Smooth muscle cell (in vitro differentiated cells): ENCODE data around the gene TNS4. TPM values are rescaled to one million over a fixed set of nuclear protein-coding genes. Genes with fewer than 3 reads are reported as not detected.

Experiments
- DNase-seq: peaks from one replicate; lab custom pipeline; 2025; ENCODE audit not compliant: unreplicated experiment; lab: John Stamatoyannopoulos, UW
- H2AFZ ChIP-seq: fragments of 200-600 bp; sonication (generic); 2 replicates; pipeline ENCODE4 v1.6.0; 2016; ENCODE audit warnings: antibody characterized with exemption, low read depth, mild to moderate bottlenecking
- H3F3A ChIP-seq: fragments of 200-600 bp; sonication (generic); 2 replicates; pipeline ENCODE4 v1.6.0; 2017; ENCODE audit warnings: antibody characterized with exemption, low read depth
- H3K27ac ChIP-seq: fragments of 200-600 bp; sonication (generic); 2 replicates; pipeline ENCODE4 v1.5.1; 2016; ENCODE audit warnings: low read depth, mild to moderate bottlenecking
- H3K27me3 ChIP-seq: fragments of 200-600 bp; sonication (generic); 2 replicates; pipeline ENCODE4 v1.6.1; 2016; ENCODE audit warnings: low read depth, mild to moderate bottlenecking
- H3K36me3 ChIP-seq: fragments of 200-600 bp; sonication (generic); 2 replicates; pipeline ENCODE4 v1.5.1; 2016; ENCODE audit warnings: low read depth
- H3K4me1 ChIP-seq: fragments of 200-600 bp; sonication (generic); 2 replicates; pipeline ENCODE4 v1.5.1; 2016; ENCODE audit warnings: low read depth
- H3K4me2 ChIP-seq: fragments of 200-600 bp; sonication (generic); 2 replicates; pipeline ENCODE4 v1.6.0; 2016; ENCODE audit warnings: mild to moderate bottlenecking
- H3K4me3 ChIP-seq: fragments of 200-600 bp; sonication (generic); 2 replicates; pipeline ENCODE4 v1.5.1; 2016; ENCODE audit warnings: mild to moderate bottlenecking
- H3K79me2 ChIP-seq: fragments of 200-600 bp; sonication (generic); 2 replicates; pipeline ENCODE4 v1.6.0; 2016; ENCODE audit warnings: low read depth, mild to moderate bottlenecking
- H3K9ac ChIP-seq: fragments of 200-600 bp; sonication (generic); 2 replicates; pipeline ENCODE4 v1.6.0; 2016; ENCODE audit warnings: low read depth
- H3K9me3 ChIP-seq: fragments of 200-600 bp; sonication (generic); replicated peaks from 2 replicates; pipeline ENCODE4 v1.5.1; 2016; ENCODE audit warnings: low read depth
- H4K20me1 ChIP-seq: fragments of 200-600 bp; sonication (generic); 2 replicates; pipeline ENCODE4 v1.6.0; 2016; ENCODE audit warnings: low read depth
- WGBS: methylation state at CpG from one replicate; pipeline ENCODE4 v1.1.7; 2016; ENCODE audit warnings: low lambda C conversion rate; 5-methylcytosine and 5-hydroxymethylcytosine counted together
- polyA plus RNA-seq: library from polyadenylated mRNA; unstranded; fragments of >200 nt; fragmentation: Nextera tagmentation; extraction: Ambion mirVana; gene quantifications from 2 replicates; pipeline ENCODE4 v1.2.1, GENCODE V29; 2016
- total RNA-seq: library from RNA; depleted of rRNA; stranded (reverse); fragments of >200 nt; gene quantifications from 2 replicates; pipeline ENCODE4 v1.2.3, GENCODE V29; 2014
- TF ChIP-seq, protein P1 (sequence below): fragments of 200-600 bp; sonication (generic); IDR thresholded peaks from 2 replicates; pipeline ENCODE4 v1.5.1; 2017; ENCODE audit warnings: borderline replicate concordance, mild to moderate bottlenecking, antibody characterized with exemption; ENCODE audit not compliant: insufficient read depth, poor library complexity, severe bottlenecking

Gene TNS4
- total and polyA plus RNA-seq, 2 experiments from 2014 or later = 0.13 to 1.2 TPM

DNA sequence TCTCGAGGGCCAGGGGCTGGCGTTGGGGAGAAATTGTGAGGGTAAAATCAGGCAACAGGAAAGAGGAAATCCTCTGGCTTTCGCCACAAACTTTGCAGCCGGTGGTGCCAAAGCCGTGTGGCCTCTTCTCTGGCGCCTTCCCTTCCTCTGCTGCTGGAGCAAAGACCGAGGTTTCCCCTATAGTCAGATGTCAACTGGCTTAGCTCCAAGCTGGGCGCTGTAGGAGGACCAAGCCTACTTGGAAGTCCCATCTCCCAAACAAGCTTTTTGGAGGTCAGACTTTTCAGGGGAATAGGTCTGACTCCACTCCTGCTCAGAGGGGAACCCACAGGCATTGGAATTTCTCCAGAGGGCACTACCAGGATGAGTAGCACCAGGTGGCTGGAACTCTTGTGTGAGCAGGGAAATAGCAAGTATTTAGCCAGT is 53.2 kb downstream of the TNS4 start:
- no peaks in the 10 kb centered on the region for H3K36me3 ChIP-seq
- no peak overlapping the region for H3K4me2 ChIP-seq
- no peak for DNase-seq
- H4K20me1 ChIP-seq = peaks cover 68% of the 10 kb centered on the region
- H3K79me2 ChIP-seq = peaks cover 47% of the 10 kb centered on the region
- no peaks in the 10 kb centered on the region for H3F3A ChIP-seq
- H3K27ac ChIP-seq = no peak overlapping the region
- WGBS = 65% methylated on average over 8 of the region's 8 CpGs
- no peaks in the 10 kb centered on the region for H3K9me3 ChIP-seq
- TF ChIP-seq, protein P1, sequence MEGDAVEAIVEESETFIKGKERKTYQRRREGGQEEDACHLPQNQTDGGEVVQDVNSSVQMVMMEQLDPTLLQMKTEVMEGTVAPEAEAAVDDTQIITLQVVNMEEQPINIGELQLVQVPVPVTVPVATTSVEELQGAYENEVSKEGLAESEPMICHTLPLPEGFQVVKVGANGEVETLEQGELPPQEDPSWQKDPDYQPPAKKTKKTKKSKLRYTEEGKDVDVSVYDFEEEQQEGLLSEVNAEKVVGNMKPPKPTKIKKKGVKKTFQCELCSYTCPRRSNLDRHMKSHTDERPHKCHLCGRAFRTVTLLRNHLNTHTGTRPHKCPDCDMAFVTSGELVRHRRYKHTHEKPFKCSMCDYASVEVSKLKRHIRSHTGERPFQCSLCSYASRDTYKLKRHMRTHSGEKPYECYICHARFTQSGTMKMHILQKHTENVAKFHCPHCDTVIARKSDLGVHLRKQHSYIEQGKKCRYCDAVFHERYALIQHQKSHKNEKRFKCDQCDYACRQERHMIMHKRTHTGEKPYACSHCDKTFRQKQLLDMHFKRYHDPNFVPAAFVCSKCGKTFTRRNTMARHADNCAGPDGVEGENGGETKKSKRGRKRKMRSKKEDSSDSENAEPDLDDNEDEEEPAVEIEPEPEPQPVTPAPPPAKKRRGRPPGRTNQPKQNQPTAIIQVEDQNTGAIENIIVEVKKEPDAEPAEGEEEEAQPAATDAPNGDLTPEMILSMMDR = no peak
- no peak overlapping the region for H2AFZ ChIP-seq
- no peak overlapping the region for H3K4me3 ChIP-seq
- H3K9ac ChIP-seq = no peak overlapping the region
- peaks cover 18% of the 10 kb centered on the region for H3K4me1 ChIP-seq
- H3K27me3 ChIP-seq = no peaks in the 10 kb centered on the region

DNA sequence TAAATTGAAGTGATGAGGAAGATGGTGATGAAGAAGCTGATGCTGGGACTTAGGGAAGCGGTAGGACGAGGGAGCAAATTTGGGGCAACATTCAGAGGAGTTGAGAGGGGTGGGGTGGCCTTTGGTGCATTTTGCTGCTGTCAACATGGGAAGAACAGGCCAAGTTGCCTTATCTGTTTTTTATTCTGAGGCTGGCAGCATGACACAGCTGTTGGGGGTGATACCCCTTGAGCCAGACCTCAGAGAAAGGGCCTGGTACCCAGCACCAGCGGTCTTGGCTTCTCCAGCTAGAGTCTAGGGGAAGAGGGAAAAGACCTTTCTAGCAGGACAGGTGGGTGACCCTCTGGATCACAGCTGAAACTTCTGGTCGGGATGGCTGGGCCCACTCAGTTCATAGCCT is 53.6 kb downstream of the TNS4 start:
- H3K79me2 ChIP-seq = peaks cover 47% of the 10 kb centered on the region
- H3F3A ChIP-seq = no peaks in the 10 kb centered on the region
- no peaks in the 10 kb centered on the region for H3K27me3 ChIP-seq
- H3K4me1 ChIP-seq = peaks cover 18% of the 10 kb centered on the region
- no peak overlapping the region for H2AFZ ChIP-seq
- no peak overlapping the region for H3K4me3 ChIP-seq
- no peak for DNase-seq
- WGBS = 97% methylated on average over 4 of the region's 4 CpGs
- no peaks in the 10 kb centered on the region for H3K36me3 ChIP-seq
- H3K9me3 ChIP-seq = no peaks in the 10 kb centered on the region
- H3K4me2 ChIP-seq = no peak overlapping the region
- peaks cover 64% of the 10 kb centered on the region for H4K20me1 ChIP-seq
- H3K9ac ChIP-seq = no peak overlapping the region
- H3K27ac ChIP-seq = no peak overlapping the region
- TF ChIP-seq, protein P1 = no peak

DNA sequence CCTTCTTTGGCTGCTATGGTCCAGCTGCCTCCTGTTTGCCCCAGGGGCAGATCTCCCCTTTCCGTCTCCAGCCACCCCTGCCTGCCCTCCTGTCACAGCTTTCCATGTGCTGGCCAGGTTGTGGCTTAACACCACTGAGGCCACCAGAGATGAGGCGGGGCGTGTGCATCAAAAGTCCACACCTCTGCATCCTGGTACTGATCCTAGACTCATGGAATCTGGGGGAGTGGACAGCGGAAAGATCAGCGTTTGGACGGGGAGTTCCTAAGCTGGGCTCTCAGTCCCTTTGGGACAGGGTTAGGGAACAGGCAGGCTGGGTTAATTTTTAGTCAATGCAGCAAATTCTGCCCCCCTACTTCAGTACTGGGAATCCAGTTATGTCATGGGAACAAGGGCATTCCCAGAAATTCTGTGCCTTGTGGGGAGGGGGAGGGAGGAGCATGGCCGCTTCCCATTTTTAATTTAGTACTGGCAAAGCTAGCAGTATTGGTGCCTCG is 54.2 kb downstream of the TNS4 start:
- Histone ChIP-seq H3K79me2 (peaks cover 47% of the 10 kb centered on the region), H3K4me1 (peaks cover 18% of the 10 kb centered on the region), H3K4me2 (no peak overlapping the region), H3K9me3 (no peaks in the 10 kb centered on the region), H3K9ac (no peak overlapping the region), H4K20me1 (peaks cover 58% of the 10 kb centered on the region), H3K4me3 (no peak overlapping the region), H3K36me3 (no peaks in the 10 kb centered on the region), H3K27ac (no peak overlapping the region), H3K27me3 (no peaks in the 10 kb centered on the region), H3F3A (no peaks in the 10 kb centered on the region), H2AFZ (no peak overlapping the region)
- WGBS = 82% methylated on average over 8 of the region's 8 CpGs
- no peak for DNase-seq
- TF ChIP-seq, protein P1 = no peak
